PC-9 (cell line): ENCODE data around the gene GBGT1. TPM values are rescaled to one million over a fixed set of nuclear protein-coding genes. Genes with fewer than 3 reads are reported as not detected.

Source experiments
- BruUV-seq: library from RNA; stranded (reverse); fragments of 400-500 nt; replicated peaks from 2 replicates; lab custom pipeline; 2021; lab: Mats Ljungman, UMichigan
- CTCF ChIA-PET: fragments of 300-600 bp; sonication (Branson Sonifier 250); formaldehyde crosslinking; loops from one replicate; lab custom pipeline; 2022; ENCODE audit warnings: antibody characterized with exemption; lab: Charles Lee
- POLR2A ChIA-PET: fragments of 300-600 bp; sonication (Branson Sonifier 250); formaldehyde crosslinking; loops from one replicate; lab custom pipeline; 2022; ENCODE audit warnings: antibody characterized with exemption; ENCODE audit not compliant: unreplicated experiment; lab: Charles Lee
- DNase-seq, 2 experiments: peaks; one replicate each; pipeline versions ENCODE4 v3.0.0 to v3.0.0-alpha.2; 2015 to 2022; ENCODE audit warnings: mixed read lengths in 1 of 2
- H2AFZ ChIP-seq: fragments of 200-600 bp; sonication (generic); 2 replicates; pipeline ENCODE4 v1.8.1; 2017; ENCODE audit warnings: antibody characterized with exemption
- H3F3A ChIP-seq: fragments of 200-600 bp; sonication (generic); 2 replicates; pipeline ENCODE4 v1.8.1; 2017; ENCODE audit warnings: antibody characterized with exemption, mild to moderate bottlenecking, low read depth; ENCODE audit not compliant: insufficient read depth
- H3K27ac ChIP-seq: fragments of 200-600 bp; sonication (generic); 2 replicates; pipeline ENCODE4 v1.6.1; 2016; ENCODE audit warnings: mixed run types
- H3K27me3 ChIP-seq: fragments of 200-600 bp; sonication (generic); 2 replicates; pipeline ENCODE4 v1.6.1; 2016; ENCODE audit warnings: low read depth, mixed run types; ENCODE audit not compliant: insufficient read depth
- H3K36me3 ChIP-seq: fragments of 200-600 bp; sonication (generic); 2 replicates; pipeline ENCODE4 v1.6.1; 2016; ENCODE audit warnings: low read depth, mixed run types
- H3K4me1 ChIP-seq: fragments of 200-600 bp; sonication (generic); replicated peaks from 2 replicates; pipeline ENCODE4 v1.6.1; 2016; ENCODE audit warnings: mixed run types; ENCODE audit not compliant: insufficient read depth
- H3K4me2 ChIP-seq: fragments of 200-600 bp; sonication (generic); 2 replicates; pipeline ENCODE4 v1.6.1; 2017; ENCODE audit warnings: mixed run types
- H3K4me3 ChIP-seq: fragments of 200-600 bp; sonication (generic); 2 replicates; pipeline ENCODE4 v1.6.1; 2016; ENCODE audit warnings: mixed run types
- H3K79me2 ChIP-seq: fragments of 200-600 bp; sonication (generic); 2 replicates; pipeline ENCODE4 v1.6.1; 2017; ENCODE audit warnings: low read depth, mixed run types
- H3K9me2 ChIP-seq: fragments of 200-600 bp; sonication (generic); 2 replicates; pipeline ENCODE4 v1.8.1; 2017; ENCODE audit warnings: mild to moderate bottlenecking; ENCODE audit not compliant: insufficient read depth
- H3K9me3 ChIP-seq: fragments of 200-600 bp; sonication (generic); 2 replicates; pipeline ENCODE4 v1.8.1; 2016; ENCODE audit warnings: low read depth; ENCODE audit not compliant: insufficient read depth
- H4K20me1 ChIP-seq: fragments of 200-600 bp; sonication (generic); 2 replicates; pipeline ENCODE4 v1.8.1; 2017; ENCODE audit not compliant: insufficient read depth
- EZH2 ChIP-seq: fragments of 200-600 bp; sonication (generic); IDR thresholded peaks from 2 replicates; pipeline ENCODE4 v1.8.0; 2017; ENCODE audit warnings: antibody characterized with exemption, low read depth
- intact Hi-C: fragments of 100-400 bp; cut with micrococcal nuclease; formaldehyde crosslinking; loops from one replicate; pipeline ENCODE4 v1.10.0; 2022; ENCODE audit not compliant: unreplicated experiment
- total RNA-seq: library from RNA; stranded (reverse); gene quantifications from 2 replicates; pipeline ENCODE4 v1.2.3, GENCODE V29; 2021
- TF ChIP-seq, protein P1 (sequence below): fragments of 200-600 bp; sonication (generic); conservative IDR thresholded peaks from 2 replicates; pipeline ENCODE4 v1.6.1; 2017; ENCODE audit warnings: mixed run types, antibody characterized with exemption, mild to moderate bottlenecking, moderate library complexity

The GBGT1 gene
- total RNA-seq, 1 experiment from 2014 or later = 1.2 TPM

DNA sequence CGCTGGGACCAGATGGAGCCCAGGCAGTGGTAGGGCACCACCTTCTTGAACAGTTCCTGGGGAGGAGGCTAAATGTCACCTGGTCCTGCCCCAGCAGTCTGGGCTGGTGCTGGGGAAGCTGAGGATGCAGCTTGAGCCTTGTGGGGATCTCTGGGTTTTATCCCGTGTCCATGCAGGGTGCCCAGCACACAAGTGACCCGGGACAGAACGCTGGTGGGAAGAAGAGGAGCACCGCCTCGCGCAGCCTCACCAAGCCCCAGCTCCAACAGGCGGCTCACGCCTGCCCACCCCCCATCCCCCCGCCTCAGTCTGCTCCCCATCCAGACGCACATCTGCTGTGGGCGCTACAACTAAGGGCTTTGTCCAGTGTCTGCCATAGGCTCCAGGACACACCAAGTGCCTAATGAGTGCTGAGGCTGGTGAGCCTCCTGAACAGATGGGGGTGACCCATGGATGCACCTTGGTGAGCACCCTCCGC, 56.4 kb downstream of the GBGT1 start:
- no peak overlapping the region for H3K4me3 ChIP-seq
- no peaks in the 10 kb centered on the region for H3K79me2 ChIP-seq
- ChIA-PET CTCF (no interaction called here), POLR2A (interaction anchor here (0.6 kb wide), 2 partner anchors 145 to 1388 kb away, joined by 5 to 10 read pairs; no protein-coding TSS in a partner anchor)
- H3K36me3 ChIP-seq = no peaks in the 10 kb centered on the region
- no peak overlapping the region for H3K4me2 ChIP-seq
- no peaks in the 10 kb centered on the region for H3K9me2 ChIP-seq
- no peak for DNase-seq
- H4K20me1 ChIP-seq = 0 out of 2 replicates have a peak, but pooled peaks cover 6% of the 10 kb centered on the region
- BruUV-seq = no TSS peak
- no peaks in the 10 kb centered on the region for H3F3A ChIP-seq
- H3K4me1 ChIP-seq = peaks cover 12% of the 10 kb centered on the region
- no peak overlapping the region for H3K27ac ChIP-seq
- TF ChIP-seq, protein P1, sequence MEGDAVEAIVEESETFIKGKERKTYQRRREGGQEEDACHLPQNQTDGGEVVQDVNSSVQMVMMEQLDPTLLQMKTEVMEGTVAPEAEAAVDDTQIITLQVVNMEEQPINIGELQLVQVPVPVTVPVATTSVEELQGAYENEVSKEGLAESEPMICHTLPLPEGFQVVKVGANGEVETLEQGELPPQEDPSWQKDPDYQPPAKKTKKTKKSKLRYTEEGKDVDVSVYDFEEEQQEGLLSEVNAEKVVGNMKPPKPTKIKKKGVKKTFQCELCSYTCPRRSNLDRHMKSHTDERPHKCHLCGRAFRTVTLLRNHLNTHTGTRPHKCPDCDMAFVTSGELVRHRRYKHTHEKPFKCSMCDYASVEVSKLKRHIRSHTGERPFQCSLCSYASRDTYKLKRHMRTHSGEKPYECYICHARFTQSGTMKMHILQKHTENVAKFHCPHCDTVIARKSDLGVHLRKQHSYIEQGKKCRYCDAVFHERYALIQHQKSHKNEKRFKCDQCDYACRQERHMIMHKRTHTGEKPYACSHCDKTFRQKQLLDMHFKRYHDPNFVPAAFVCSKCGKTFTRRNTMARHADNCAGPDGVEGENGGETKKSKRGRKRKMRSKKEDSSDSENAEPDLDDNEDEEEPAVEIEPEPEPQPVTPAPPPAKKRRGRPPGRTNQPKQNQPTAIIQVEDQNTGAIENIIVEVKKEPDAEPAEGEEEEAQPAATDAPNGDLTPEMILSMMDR = no peak
- no peak for TF ChIP-seq EZH2
- no peaks in the 10 kb centered on the region for H3K9me3 ChIP-seq
- intact Hi-C loops = no loop called here
- no peaks in the 10 kb centered on the region for H3K27me3 ChIP-seq
- H2AFZ ChIP-seq = no peak overlapping the region

DNA sequence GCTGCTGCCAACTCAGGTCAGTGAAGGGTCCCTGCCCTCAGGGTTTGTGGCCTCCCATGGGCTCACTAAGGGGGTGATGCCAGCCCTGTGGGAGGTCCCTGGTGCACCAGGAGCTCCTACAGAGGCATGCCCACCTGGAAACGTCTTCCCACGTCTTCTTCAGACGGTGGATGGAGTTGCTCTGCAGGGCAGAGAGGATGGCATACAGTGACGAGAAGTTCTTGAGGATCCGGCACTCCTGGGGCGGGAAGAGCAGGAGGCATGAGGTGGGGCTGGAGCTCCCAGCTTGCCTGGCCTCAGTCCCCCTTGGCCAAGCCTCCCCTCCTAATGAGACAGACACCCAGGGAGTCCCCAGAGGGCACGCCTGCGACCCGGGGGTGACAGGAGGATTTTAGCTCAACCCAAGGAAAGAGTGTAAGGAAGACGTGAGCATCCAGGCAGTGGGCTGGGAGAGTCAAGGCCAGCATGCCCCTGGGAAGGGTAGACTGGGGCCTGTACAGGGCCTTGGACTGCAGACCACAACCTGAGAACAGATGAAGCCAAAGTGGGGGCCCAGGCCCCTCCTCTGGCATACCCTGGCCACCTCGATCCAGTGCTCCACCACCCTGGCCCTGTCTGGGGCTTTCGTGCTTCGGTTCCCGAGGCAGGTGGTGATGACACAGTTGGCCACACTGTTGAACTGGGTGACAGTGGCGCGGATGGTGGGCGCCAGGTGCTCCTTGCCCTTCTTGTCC, 57.0 kb downstream of the GBGT1 start:
- Histone ChIP-seq H3K27me3 (no peaks in the 10 kb centered on the region), H3K4me1 (peaks cover 12% of the 10 kb centered on the region), H3K27ac (no peak overlapping the region), H3K9me3 (no peaks in the 10 kb centered on the region), H3K79me2 (no peaks in the 10 kb centered on the region), H2AFZ (no peak overlapping the region), H3F3A (no peaks in the 10 kb centered on the region), H3K4me3 (no peak overlapping the region), H4K20me1 (0 out of 2 replicates have a peak, but pooled peaks cover under 1% of the 10 kb centered on the region), H3K4me2 (no peak overlapping the region), H3K9me2 (no peaks in the 10 kb centered on the region), H3K36me3 (peaks cover 1% of the 10 kb centered on the region; the same call in 1 of the 2 replicates)
- ChIA-PET CTCF (interaction anchor here (0.6 to 1.6 kb wide), 3 partner anchors 38 to 42 kb away, joined by 3 to 6 read pairs (median 3); no protein-coding TSS in a partner anchor), POLR2A (interaction anchor here (0.6 kb wide), 1 partner anchor 1388 kb away, joined by 10 read pairs; no protein-coding TSS in a partner anchor)
- intact Hi-C loops = no loop called here
- TF ChIP-seq, protein P1 = no peak
- TF ChIP-seq EZH2 = no peak
- no peak for DNase-seq
- no TSS peak for BruUV-seq

DNA sequence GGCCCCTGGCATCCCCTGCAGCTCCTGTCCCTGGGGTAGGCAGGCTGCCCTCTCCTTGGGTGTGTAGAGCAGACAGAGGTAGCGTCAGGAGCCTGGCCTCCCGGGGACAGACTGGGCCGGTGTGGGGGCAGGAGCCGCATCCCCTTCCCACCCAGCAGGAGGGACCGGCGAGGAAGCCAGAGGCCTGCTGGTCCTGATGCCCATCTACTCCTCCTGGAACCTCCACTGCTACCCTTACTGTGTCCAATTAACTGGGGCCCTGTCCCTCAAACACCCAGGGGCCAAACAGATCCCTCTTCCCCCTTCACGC, 58.3 kb downstream of the GBGT1 start:
- no peak overlapping the region for H3K4me3 ChIP-seq
- H3K9me2 ChIP-seq = no peaks in the 10 kb centered on the region
- intact Hi-C loops = no loop called here
- ChIA-PET CTCF (interaction anchor here (1.6 kb wide), 1 partner anchor 39 kb away, joined by 6 read pairs; no protein-coding TSS in a partner anchor), POLR2A (no interaction called here)
- H3K4me1 ChIP-seq = peaks cover 12% of the 10 kb centered on the region
- H3K27ac ChIP-seq = no peak overlapping the region
- H3K27me3 ChIP-seq = no peaks in the 10 kb centered on the region
- H3K9me3 ChIP-seq = no peaks in the 10 kb centered on the region
- H2AFZ ChIP-seq = no peak overlapping the region
- no peak for DNase-seq
- H3K4me2 ChIP-seq = no peak overlapping the region
- H3F3A ChIP-seq = no peaks in the 10 kb centered on the region
- TF ChIP-seq EZH2 = no peak
- TF ChIP-seq, protein P1 = no peak
- peaks cover 6% of the 10 kb centered on the region for H3K36me3 ChIP-seq
- BruUV-seq = no TSS peak
- no peaks in the 10 kb centered on the region for H3K79me2 ChIP-seq
- no peaks in the 10 kb centered on the region for H4K20me1 ChIP-seq
